Measurements from ENCODE around the gene LPCAT1.

- TF ChIP-seq CTCF (IDR thresholded peaks at IDR 0.05) = no peak
- no peak for TF ChIP-seq POLR2AphosphoS5 (IDR thresholded peaks at IDR 0.05; ENCODE audit: low read depth, low read length)
- no peak for TF ChIP-seq SIN3A (IDR thresholded peaks at IDR 0.05; ENCODE audit: borderline replicate concordance, insufficient read depth, low read depth, low read length)
- TF ChIP-seq REST (IDR thresholded peaks at IDR 0.05; ENCODE audit: insufficient read depth in 1 of 2, low read depth in 2 of 2, low read length in 1 of 2) = no peak
- TF ChIP-seq TCF7L2 (IDR thresholded peaks at IDR 0.05; ENCODE audit: low read depth, low read length) = no peak
Measured at GRCh38 chr5:1453613-1454012, 70.1 kb downstream of the LPCAT1 start.

Data from Panc1 (cell line).